GM12878 (cell line): ENCODE results near the gene TOM1L2. TPM values are rescaled to one million over a fixed set of nuclear protein-coding genes. Genes with fewer than 3 reads are reported as not detected.

Experiments
- ATAC-seq: fragments of 200-7000 bp; cut with Tn5 transposase; 3 replicates; pipeline ENCODE4 v1.9.1; 2020; ENCODE audit warnings: mild to moderate bottlenecking, moderate library complexity
- BruUV-seq: library from RNA; stranded (reverse); fragments of 400-500 nt; replicated peaks from 2 replicates; lab custom pipeline; 2021; lab: Mats Ljungman, UMichigan
- CTCF ChIA-PET: fragments of 300-600 bp; sonication (Branson Sonifier 250); formaldehyde crosslinking; extraction: SDS; loops from one replicate; lab custom pipeline; 2021; ENCODE audit warnings: inconsistent platforms; lab: Yijun Ruan, JAX
- POLR2A ChIA-PET: fragments of 350-600 bp; formaldehyde crosslinking; extraction: SDS; loops from one replicate; lab custom pipeline; 2021; ENCODE audit warnings: inconsistent platforms; lab: Charles Lee
- RAD21 ChIA-PET: fragments of 300-600 bp; sonication (Branson Sonifier 250); formaldehyde crosslinking; loops from one replicate; lab custom pipeline; 2023; ENCODE audit warnings: antibody characterized with exemption; ENCODE audit not compliant: unreplicated experiment; lab: Charles Lee
- SMC1A ChIA-PET: fragments of 300-600 bp; sonication (Branson Sonifier 250); formaldehyde crosslinking; loops from one replicate; lab custom pipeline; 2023; ENCODE audit not compliant: unreplicated experiment, uncharacterized antibody; lab: Charles Lee
- DNase-seq: peaks from one replicate; pipeline ENCODE4 v3.0.0-alpha.2; 2011; ENCODE audit warnings: low read depth, low spot score
- FAIRE-seq: peaks from 3 replicates; lab custom pipeline; 2011; peaks lifted over from hg19 to GRCh38; lab: Jason Lieb, UNC
- H2AFZ ChIP-seq: 2 replicates; pipeline ENCODE4 v1.6.0; 2011; ENCODE audit warnings: low read depth, low read length, control low read depth; ENCODE audit not compliant: control insufficient read depth
- H3K27ac ChIP-seq: 2 replicates; pipeline ENCODE4 v1.5.1; 2011; ENCODE audit warnings: control low read depth; ENCODE audit not compliant: control insufficient read depth, insufficient read depth
- H3K27me3 ChIP-seq, 2 experiments: replicated peaks in 1 of 2; 2 replicates each; pipeline versions ENCODE4 v1.6.0 to v1.6.1; 2011; ENCODE audit warnings: low read length in 1 of 2; ENCODE audit not compliant: control insufficient read depth in 2 of 2, insufficient read depth in 2 of 2
- H3K36me3 ChIP-seq, 2 experiments: 2 replicates each; pipeline ENCODE4 v1.5.1; 2011; ENCODE audit warnings: low read length in 1 of 2; ENCODE audit not compliant: control insufficient read depth in 2 of 2, insufficient read depth in 2 of 2
- H3K4me1 ChIP-seq: 2 replicates; pipeline ENCODE4 v1.6.1; 2011; ENCODE audit warnings: mild to moderate bottlenecking, low read length, moderate library complexity, mixed read lengths; ENCODE audit not compliant: control insufficient read depth, insufficient read depth
- H3K4me2 ChIP-seq: 2 replicates; pipeline ENCODE4 v1.6.0; 2011; ENCODE audit warnings: control low read depth; ENCODE audit not compliant: control insufficient read depth, insufficient read depth
- H3K4me3 ChIP-seq: fragments of 200-600 bp; sonication (generic); 2 replicates; pipeline ENCODE4 v1.5.1; 2016
- H3K79me2 ChIP-seq: 2 replicates; pipeline ENCODE4 v1.6.0; 2011; ENCODE audit warnings: low read length; ENCODE audit not compliant: control insufficient read depth, insufficient read depth
- H3K9ac ChIP-seq: 2 replicates; pipeline ENCODE4 v1.8.0; 2011; ENCODE audit warnings: low read length, control low read depth, mixed read lengths; ENCODE audit not compliant: control insufficient read depth, insufficient read depth
- H3K9me3 ChIP-seq: replicated peaks from 3 replicates; pipeline ENCODE4 v1.5.1; 2011; ENCODE audit warnings: mild to moderate bottlenecking, low read length; ENCODE audit not compliant: control insufficient read depth, insufficient read depth
- H4K20me1 ChIP-seq: 2 replicates; pipeline ENCODE4 v1.6.0; 2011; ENCODE audit not compliant: control insufficient read depth, insufficient read depth
- CREB1 ChIP-seq: IDR thresholded peaks from 2 replicates; pipeline ENCODE4 v1.6.1; 2012; ENCODE audit warnings: low read depth, mild to moderate bottlenecking, inconsistent platforms
- FOS ChIP-seq: IDR thresholded peaks from 3 replicates; pipeline ENCODE4 v1.6.1; 2011; ENCODE audit warnings: borderline replicate concordance; ENCODE audit not compliant: insufficient read length; ENCODE audit errors: extremely low read depth
- MEF2A ChIP-seq: IDR thresholded peaks from 2 replicates; pipeline ENCODE4 v1.6.1; 2011; ENCODE audit warnings: low read depth, mild to moderate bottlenecking, low read length, moderate library complexity; ENCODE audit not compliant: insufficient read depth
- POLR2AphosphoS2 ChIP-seq: IDR thresholded peaks from 2 replicates; pipeline ENCODE4 v1.6.1; 2011; ENCODE audit warnings: low read depth, mild to moderate bottlenecking, low read length, improper control_type of control experiment, moderate library complexity
- POU2F2 ChIP-seq: IDR thresholded peaks from 3 replicates; pipeline ENCODE4 v1.6.1; 2011; ENCODE audit warnings: low read depth, mild to moderate bottlenecking, low read length, borderline replicate concordance
- RUNX3 ChIP-seq: IDR thresholded peaks from 2 replicates; pipeline ENCODE4 v1.6.1; 2012; ENCODE audit warnings: low read length, inconsistent platforms
- SMARCA5 ChIP-seq: fragments of 450-650 bp; IDR thresholded peaks from 2 replicates; pipeline ENCODE4 v1.6.1; 2017; ENCODE audit warnings: mild to moderate bottlenecking
- SMC3 ChIP-seq: IDR thresholded peaks from 2 replicates; pipeline ENCODE4 v1.6.1; 2011; ENCODE audit warnings: low read length, improper control_type of control experiment, borderline replicate concordance
- WRNIP1 ChIP-seq: IDR thresholded peaks from 2 replicates; pipeline ENCODE4 v1.6.1; 2011; ENCODE audit warnings: low read depth, low read length, improper control_type of control experiment, borderline replicate concordance
- WGBS: methylation state at CpG from one replicate; pipeline ENCODE4 v1.1.6; 2016; ENCODE audit warnings: low lambda C conversion rate; ENCODE audit not compliant: insufficient replicate concordance, insufficient coverage; ENCODE audit errors: missing lambda C conversion rate; 5-methylcytosine and 5-hydroxymethylcytosine counted together
- in situ Hi-C: fragments of 300-500 bp; cut with MboI; formaldehyde crosslinking; loops from 9 replicates; pipeline ENCODE4 v1.14.3; 2018; ENCODE audit warnings: mixed read lengths
- intact Hi-C: fragments of 100-400 bp; cut with micrococcal nuclease; formaldehyde crosslinking; loops from one replicate; pipeline ENCODE4 v1.14.2; 2022; ENCODE audit not compliant: unreplicated experiment
- polyA plus RNA-seq, 11 experiments: library from polyadenylated mRNA; depleted of rRNA in 4 of 11; unstranded in 6 of 11; stranded (reverse) in 5 of 11; fragments of >200 nt; fragmentation: Nextera tagmentation in 4 of 11; fragmentation: Illumina TruSeq in 1 of 11; extraction: Ambion mirVana in 4 of 11; extraction: Trizol in 1 of 11; gene quantifications; 1 replicate in 1 of 11; 2 replicates in 10 of 11; pipeline versions ENCODE4 v1.2.1 to v1.2.3, GENCODE V29; 2011 to 2016; ENCODE audit warnings: inconsistent platforms in 2 of 11, missing spikeins in 2 of 11, low read depth in 1 of 11
- total RNA-seq, 4 experiments: library from RNA; depleted of rRNA in 3 of 4; stranded (reverse); fragments of >200 nt in 3 of 4; fragmentation: Illumina TruSeq in 1 of 4; extraction: Trizol in 1 of 4; gene quantifications; 2 replicates each; pipeline versions ENCODE4 v1.2.1 to v1.2.3, GENCODE V29; 2013 to 2021

TOM1L2 gene
- total and polyA plus RNA-seq, 10 of the 15 experiments (the other 5 are each of a cell fraction or from before 2014, with no cell fraction given), result 0.19 to 19.2 (median 8.1) TPM

DNA sequence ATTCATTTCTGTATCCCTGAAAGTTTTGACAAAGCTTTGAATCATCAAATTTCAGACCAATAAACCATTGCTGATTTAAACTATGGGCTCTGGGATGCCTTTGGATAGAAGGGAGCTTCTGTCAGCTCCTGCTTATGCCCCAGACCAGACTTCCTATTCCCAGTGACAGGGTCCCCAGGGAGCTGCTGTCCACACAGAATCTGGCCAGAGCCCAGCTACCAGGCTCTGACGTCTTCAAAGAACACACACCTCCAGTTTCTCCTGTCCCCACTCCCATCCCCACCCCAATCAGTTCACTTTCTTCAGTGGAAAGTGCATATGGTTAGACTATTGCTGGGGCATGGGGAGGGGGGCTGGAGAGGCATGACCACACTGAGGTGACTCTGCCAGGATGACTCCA lies 83.8 kb downstream of the TOM1L2 start:
- ATAC-seq (no peak), DNase-seq (no peak), FAIRE-seq (no peak)
- Histone ChIP-seq H3K4me3 (no peak overlapping the region), H3K27me3 (no peaks in the 10 kb centered on the region), H3K36me3 (peaks cover 0 to 2% of the 10 kb centered on the region in 2 experiments; a peak in 2 of 4 replicates), H2AFZ (no peak overlapping the region), H3K27ac (no peak overlapping the region), H3K9ac (no peak overlapping the region), H3K4me1 (peaks cover 19% of the 10 kb centered on the region), H3K79me2 (no peaks in the 10 kb centered on the region), H4K20me1 (no peaks in the 10 kb centered on the region), H3K4me2 (no peak overlapping the region), H3K9me3 (no peaks in the 10 kb centered on the region)
- WGBS, result 59% methylated on average over 1 of the region's 1 CpG
- ChIA-PET RAD21 (interaction anchor here (1.3 to 2.2 kb wide), 4 partner anchors 10 to 147 kb away, joined by 4 to 8 read pairs (median 6); no protein-coding TSS in a partner anchor), SMC1A (interaction anchor here (1.1 to 2.6 kb wide), 7 partner anchors 9 to 145 kb away, joined by 3 to 10 read pairs (median 4); partner anchors contain the start of genes DRC3 and TOM1L2), POLR2A (interaction anchor here (1.4 kb wide), 1 partner anchor 30 kb away, joined by 5 read pairs; no protein-coding TSS in a partner anchor), CTCF (interaction anchor here (1.1 to 10.0 kb wide), 4 partner anchors 11 to 145 kb away, joined by 3 to 95 read pairs (median 38); no protein-coding TSS in a partner anchor)
- TF ChIP-seq MEF2A, result no peak
- no peak for TF ChIP-seq SMC3
- TF ChIP-seq POU2F2, result no peak
- TF ChIP-seq SMARCA5, result no peak
- no peak for TF ChIP-seq POLR2AphosphoS2
- no peak for TF ChIP-seq CREB1
- TF ChIP-seq WRNIP1, result no peak
- TF ChIP-seq RUNX3, result no peak
- TF ChIP-seq FOS, result no peak
- in situ Hi-C loops (no loop called here), intact Hi-C loops (no loop called here)
- no TSS peak for BruUV-seq
